GM19372 (cell line): ENCODE results near the gene SDC1.

Experiments
- ATAC-seq: cut with Tn5 transposase; IDR thresholded peaks from one replicate; pipeline ENCODE4 v1.9.1; 2021; ENCODE audit warnings: mild to moderate bottlenecking, low read depth, moderate library complexity; ENCODE audit not compliant: unreplicated experiment

Gene SDC1

DNA sequence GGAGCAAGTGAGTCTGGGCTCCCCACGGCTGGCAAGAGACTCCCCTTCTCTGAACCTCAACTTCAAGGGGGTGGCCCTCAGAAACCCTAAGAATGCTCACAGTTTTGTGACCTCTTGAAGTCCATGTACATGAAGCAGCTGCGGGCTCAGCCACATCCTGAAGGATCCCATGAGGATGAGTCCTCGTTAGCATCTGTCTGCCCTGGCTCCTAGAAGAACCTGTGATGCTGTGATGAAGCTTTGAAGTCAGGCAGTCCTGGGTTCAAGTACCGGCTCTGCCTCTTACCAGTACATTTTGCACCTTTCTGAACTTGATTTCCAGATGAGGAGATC is 38.1 kb downstream of the SDC1 start:
- no peak for ATAC-seq

- ATAC-seq = no peak
These were observed 38.7 kb downstream of the SDC1 start for GRCh38 chr2:20186078-20186854.

- ATAC-seq = no peak
These were observed 39.5 kb downstream of the SDC1 start for GRCh38 chr2:20185176-20186022.

GRCh38 chr2:20184067-20184938 is 40.6 kb downstream of the SDC1 start:
- ATAC-seq = no peak

- no peak for ATAC-seq
These were observed 41.6 kb downstream of the SDC1 start for GRCh38 chr2:20183373-20183772.

GRCh38 chr2:20182241-20182931 is 42.5 kb downstream of the SDC1 start:
- ATAC-seq = no peak

DNA sequence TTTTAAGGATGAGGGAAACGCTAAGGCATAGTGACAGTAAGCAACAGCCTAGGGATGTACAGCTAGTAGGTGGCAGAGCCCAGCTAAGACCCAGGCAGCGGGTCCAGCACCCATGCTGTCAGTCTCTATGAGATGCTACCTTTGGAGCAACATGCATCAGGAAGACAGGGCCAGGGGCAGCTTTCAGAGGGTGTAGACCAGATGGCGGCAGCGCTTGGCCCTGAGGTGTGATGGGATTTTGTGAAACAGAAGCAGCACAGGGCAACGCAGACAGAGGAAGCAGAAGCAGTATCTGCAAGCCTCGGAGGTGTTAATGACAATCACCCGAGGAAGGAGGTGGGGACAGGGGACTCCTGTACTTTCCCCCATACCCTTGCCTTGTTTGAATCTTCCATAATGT is 43.2 kb downstream of the SDC1 start:
- no peak for ATAC-seq

- no peak for ATAC-seq
These were observed 44.0 kb downstream of the SDC1 start for GRCh38 chr2:20180676-20181648.

DNA sequence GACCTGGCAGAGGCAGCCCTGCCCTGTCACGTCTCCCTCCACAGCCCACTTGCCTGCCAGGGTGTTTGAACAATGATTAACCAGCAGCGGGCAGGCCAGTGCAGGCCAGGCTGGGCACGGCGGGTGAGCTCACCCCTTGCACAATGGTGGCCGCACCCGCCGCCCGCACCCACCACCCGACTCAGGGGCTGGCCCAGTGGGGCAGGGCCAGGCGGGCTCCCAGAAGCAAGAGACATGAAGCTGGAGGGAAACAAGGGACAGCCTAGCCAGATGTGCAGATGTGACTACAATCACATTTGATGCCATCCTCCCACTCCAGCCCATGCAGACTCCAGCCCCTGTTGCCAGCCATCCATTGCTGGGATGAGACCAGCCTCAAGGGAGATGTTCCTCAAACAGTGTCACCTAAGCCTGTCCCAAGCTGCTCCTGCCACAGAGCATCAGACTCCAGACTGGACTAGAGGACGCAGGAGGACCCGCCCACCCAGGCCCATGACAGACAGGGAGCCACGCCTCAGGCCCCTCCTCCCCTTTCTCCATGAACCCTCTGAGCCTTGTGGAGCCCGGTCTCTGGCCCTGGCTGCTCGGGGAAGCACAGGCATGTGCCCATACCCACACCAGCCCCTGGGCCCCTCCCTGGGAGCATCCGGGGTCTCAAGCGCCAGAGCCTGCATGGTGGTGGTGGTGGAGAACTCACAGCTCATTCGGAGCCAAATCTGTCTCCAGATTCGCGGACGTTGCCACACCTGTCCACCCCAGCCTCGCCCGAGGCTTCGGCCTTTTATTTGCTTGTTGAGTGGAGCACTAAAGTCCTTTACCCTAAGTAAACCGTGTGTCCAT is 45.0 kb downstream of the SDC1 start:
- ATAC-seq = no peak

DNA sequence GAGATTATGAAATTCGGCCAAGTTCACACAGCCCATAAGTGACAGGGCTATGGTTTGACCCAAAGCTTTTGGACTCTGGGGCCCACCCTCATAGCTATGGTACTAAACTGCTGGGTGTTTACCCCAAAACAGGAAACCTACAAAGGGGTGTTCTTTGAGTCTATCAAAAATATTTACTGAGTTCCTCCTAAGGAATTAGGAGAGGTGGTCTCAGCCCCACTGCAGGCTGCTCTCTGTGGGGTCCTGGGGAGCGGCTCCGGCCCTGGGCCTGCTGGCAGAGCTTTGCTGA is 45.5 kb downstream of the SDC1 start:
- no peak for ATAC-seq

DNA sequence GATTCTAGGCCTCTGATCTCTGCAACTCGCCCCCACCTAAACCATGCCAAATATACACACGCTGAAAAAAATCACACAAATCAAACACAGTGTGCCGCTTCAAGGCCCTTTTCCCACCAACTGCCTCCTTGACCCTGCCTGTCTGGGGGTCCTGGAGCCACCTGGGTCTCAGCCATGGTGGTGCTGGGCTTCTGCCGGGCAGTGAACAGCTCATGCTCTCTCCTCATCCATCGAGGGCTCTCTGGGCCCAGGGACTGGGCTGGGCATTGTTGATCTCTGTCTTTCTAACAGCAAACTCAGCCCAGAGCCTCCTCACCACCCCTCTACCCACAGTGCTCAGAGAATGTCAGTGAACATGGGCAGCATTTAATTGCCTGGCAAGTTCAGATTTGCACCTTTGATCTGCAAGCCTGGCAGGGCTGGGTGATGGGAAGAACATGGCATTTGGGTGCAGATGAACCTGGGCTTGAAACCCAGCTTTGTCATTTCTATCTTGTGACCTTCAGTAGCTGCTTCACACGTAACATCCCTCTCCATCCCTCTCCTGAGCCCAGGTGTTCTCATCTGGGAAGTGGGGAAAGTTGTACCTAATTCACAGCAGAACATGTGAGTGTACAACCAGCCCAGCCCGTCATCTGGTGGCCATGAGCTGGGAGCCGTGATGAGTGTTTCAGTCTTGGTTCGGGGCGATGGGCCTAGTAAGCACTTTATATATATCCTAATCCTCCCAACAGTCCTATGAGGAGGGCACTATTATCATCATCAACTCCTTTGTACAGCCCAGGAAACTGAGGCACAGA is 46.1 kb downstream of the SDC1 start:
- ATAC-seq = no peak

- ATAC-seq = no peak
These were observed 46.7 kb downstream of the SDC1 start for GRCh38 chr2:20178249-20178607.

DNA sequence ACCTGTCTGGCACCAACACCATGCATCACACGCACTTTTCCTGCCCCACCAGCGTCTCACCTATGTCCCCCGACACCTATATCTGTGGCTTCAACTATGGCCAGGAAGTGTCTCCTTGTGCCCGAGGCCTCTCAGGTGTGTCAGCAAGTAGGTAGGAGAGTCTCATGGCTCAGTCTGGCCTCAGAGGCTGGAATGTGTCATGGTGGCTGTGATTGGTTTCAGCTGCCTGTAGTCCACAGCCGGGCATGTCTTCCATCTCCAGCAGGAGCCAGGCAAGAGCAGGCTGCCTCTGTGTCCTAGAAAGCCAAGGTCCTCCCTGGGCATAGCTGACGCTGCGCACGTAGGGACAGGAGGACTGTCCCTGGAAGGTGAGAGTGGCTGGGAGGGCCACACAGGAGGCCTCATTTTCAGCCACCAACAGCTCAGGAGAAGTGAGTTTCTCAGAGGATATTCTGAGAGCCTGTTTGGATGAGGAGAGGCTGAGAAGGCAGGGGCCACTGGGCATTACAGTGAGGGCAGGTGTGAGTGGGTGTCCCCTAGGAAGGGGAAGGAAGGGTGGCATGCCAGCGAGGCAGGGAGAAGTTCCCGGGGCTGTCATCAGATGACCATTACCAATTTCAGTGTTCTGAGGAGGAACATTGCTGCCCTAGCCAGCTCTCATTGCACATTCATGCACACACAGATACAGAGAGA is 47.2 kb downstream of the SDC1 start:
- ATAC-seq = no peak

DNA sequence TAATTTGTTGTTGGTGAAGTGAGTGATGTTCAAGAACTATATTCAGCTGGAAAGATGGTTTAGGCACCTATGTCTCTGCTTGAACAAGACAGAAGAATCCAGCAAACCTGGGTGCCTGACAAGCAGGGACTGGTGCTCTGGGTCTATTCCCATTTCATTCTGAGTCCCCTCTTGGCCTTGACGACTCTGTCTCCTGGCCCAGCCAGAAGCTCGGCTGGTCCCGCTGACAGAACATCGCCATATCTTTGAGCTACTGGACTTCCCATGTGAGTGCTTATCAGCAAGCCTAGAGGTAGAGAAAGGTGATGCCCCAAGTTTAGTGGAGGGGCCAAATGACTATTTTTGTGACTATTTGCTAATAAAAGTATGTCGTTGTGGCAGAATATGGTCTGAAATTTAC is 48.2 kb downstream of the SDC1 start:
- ATAC-seq = no peak

GRCh38 chr2:20175931-20176330 is 49.0 kb downstream of the SDC1 start:
- ATAC-seq = no peak

GRCh38 chr2:20175267-20175666 is 49.7 kb downstream of the SDC1 start:
- no peak for ATAC-seq

GRCh38 chr2:20174410-20174809 is 50.5 kb downstream of the SDC1 start:
- no peak for ATAC-seq
